GM12872 (cell line): ENCODE data around the gene NFATC2.

ENCODE experiments used
- CTCF ChIP-seq: IDR thresholded peaks from 3 replicates; pipeline ENCODE4 v1.5.1; 2011; ENCODE audit warnings: low read depth, mild to moderate bottlenecking, low read length, moderate library complexity; ENCODE audit not compliant: insufficient read depth

Gene NFATC2

GRCh38 chr20:51426718-51427650, 115.5 kb downstream of the NFATC2 start:
- no peak for TF ChIP-seq CTCF

GRCh38 chr20:51425347-51426106, 117.0 kb downstream of the NFATC2 start:
- TF ChIP-seq CTCF = no peak

- TF ChIP-seq CTCF = no peak
Measured at GRCh38 chr20:51424270-51425117, 118.0 kb downstream of the NFATC2 start.

GRCh38 chr20:51423810-51424209, 118.7 kb downstream of the NFATC2 start:
- no peak for TF ChIP-seq CTCF

GRCh38 chr20:51423290-51423667, 119.2 kb downstream of the NFATC2 start:
- TF ChIP-seq CTCF = no peak

- TF ChIP-seq CTCF = no peak
Measured at GRCh38 chr20:51422514-51423289, 119.8 kb downstream of the NFATC2 start.
